GM21447 (cell line): ENCODE data around the gene CD63.

Experiments used
- ATAC-seq: cut with Tn5 transposase; IDR thresholded peaks from one replicate; pipeline ENCODE4 v1.9.1; 2021; ENCODE audit not compliant: unreplicated experiment

CD63 gene

GRCh38 chr12:55723516-55724225, 5.1 kb downstream of the CD63 start:
- no peak for ATAC-seq

GRCh38 chr12:55722948-55723347, 5.9 kb downstream of the CD63 start:
- no peak for ATAC-seq

GRCh38 chr12:55721601-55722213, 7.1 kb downstream of the CD63 start:
- no peak for ATAC-seq

- no peak for ATAC-seq
These were observed 7.8 kb downstream of the CD63 start for GRCh38 chr12:55720894-55721444.

DNA sequence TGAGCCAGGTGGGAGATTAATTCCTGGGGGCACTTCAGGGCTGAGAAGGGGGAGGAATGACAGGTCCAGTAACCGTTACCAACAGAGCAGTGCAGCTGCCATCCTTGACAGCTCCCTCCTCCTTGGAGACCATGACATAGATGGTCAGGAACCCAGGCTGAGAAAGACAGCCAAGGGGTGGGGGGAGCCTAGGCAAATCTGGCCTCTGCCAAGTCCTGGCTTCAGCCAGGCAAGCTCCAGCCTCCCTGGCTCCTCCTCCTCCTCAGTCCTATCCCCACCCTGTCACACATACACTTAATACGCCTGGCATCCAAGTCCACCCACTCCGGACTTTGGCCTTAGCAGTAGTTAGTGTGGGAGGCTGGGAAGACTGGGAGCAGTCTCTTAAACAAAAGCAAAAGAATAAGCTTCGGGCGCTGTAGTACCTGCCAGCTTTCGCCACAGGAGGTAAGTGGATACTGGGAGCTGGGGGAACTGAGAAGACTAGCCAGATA, 8.7 kb downstream of the CD63 start, which contains the start of gene RDH5:
Gene RDH5, plus strand, starts transcription at position 323 of the 494 bp plus-strand sequence. CDS start 792 bp downstream, outside the sequence.
- no peak for ATAC-seq

- no peak for ATAC-seq
These were observed 9.4 kb downstream of the CD63 start for GRCh38 chr12:55719371-55719770.

GRCh38 chr12:55718624-55719275, 10.1 kb downstream of the CD63 start:
- no peak for ATAC-seq

DNA sequence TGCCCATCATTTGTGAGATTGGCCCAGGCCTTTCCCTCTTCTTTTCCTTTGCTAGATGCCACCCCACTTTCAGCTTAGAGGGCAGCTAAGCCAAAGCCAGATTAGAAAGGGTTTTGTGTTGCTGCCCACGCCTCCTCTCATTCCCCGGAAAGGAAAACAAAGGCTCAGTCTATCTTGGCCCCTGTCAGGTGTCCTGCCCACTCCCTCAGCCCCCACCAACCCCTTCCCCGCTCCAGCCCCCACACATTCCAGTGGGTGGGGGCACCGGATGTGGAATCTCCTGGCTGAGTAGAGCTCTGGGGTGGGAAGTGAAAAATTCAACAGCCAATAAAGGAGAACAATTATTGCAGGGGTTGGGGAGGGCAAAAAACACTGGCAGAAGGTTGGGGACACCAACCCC, 10.8 kb downstream of the CD63 start:
- ATAC-seq, result no peak

DNA sequence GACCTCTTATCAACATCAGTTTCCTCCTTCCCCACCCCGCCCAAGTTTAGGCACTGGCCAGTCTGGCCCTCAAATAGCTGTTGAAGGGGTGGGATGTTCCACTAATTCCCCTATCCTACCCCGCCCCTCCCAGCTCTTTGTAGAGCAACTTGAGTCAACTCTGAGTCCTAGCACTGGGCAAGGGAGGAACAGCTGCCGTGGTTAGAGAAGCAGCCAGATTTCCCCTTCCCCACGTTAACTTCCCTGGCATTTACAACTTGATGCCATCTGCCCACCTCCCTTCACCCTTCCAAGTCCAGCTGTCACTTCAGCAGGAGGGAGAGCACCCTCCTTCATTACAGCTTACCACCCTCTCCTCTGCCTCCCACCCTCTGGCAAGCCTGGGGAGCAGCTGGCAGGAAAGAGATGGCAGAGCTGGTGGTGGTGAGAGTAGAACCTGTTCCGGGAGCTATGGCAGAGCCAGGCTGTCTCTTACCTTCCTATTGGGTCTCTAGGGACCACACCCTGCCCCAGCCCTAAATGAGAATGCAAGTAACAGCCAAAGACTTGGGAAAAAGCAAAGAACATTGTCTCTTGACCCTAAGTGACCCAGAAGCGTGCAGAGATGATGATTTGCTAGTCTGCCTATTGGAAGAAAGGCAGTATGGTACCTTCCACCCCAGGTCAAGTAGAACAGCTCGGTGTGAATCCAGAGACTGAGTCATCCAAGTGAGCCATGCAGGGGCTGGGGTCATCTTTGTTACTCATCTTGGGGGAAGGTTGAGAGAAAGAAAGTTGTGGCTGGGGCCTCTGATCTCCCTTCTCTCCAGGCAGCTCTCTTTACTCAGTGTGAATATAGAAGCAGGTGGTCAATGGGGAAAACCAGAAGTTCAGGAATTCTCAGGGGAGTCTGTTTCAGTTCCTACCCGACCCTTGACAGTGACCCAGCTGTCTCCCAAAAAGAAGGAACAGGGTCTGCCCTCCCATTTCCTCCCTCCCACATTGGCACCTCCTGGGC, 11.5 kb downstream of the CD63 start:
- ATAC-seq, result no peak

DNA sequence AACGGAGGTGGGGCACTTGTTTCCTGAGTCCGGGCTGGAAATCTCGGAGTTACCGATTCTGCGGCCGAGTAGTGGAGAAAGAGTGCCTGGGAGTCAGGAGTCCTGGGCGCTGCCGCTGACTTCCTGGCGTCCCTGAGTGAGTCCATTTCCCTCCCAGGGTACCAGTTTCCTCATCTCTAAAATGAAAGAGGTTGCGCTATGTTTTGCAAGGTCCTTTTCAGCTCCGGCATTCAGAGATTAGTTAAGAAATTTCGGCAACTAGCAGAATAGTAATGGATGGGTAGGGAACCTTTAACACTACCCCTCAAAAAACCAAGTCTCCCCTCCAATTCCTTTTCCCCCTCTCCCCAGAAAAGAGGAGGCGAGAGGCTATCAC, 12.2 kb downstream of the CD63 start:
- ATAC-seq, result peak; percentile 29

- ATAC-seq, result peak; percentile 92
These were observed 12.8 kb downstream of the CD63 start, which contains the start of gene BLOC1S1 for GRCh38 chr12:55715833-55716581. Gene BLOC1S1 (plus strand): TSS chr12:55716046. CDS start chr12:55716052, 6 bp downstream.

- ATAC-seq, result no peak
These were observed 13.5 kb downstream of the CD63 start for GRCh38 chr12:55715169-55715764.

DNA sequence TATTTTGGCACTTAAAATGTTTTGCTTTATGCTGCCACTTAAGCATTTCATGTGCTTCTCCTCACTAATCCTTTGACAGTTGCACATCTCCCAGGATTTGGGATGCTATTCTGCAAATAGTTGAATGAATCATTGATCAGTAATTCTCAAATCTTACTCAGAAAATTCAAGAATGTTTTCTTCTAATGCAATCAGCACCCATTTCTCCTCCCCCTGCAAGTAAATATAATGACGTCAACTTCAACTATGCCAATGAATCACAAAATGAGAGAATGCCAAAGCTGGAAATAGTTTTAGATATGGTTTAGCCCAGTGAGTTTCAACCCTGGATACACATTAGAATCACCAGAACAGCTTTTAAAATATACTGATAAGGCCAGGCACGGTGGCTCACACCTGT, 15.1 kb downstream of the CD63 start:
- ATAC-seq, result no peak

GRCh38 chr12:55712700-55713415, 16.0 kb downstream of the CD63 start:
- no peak for ATAC-seq

DNA sequence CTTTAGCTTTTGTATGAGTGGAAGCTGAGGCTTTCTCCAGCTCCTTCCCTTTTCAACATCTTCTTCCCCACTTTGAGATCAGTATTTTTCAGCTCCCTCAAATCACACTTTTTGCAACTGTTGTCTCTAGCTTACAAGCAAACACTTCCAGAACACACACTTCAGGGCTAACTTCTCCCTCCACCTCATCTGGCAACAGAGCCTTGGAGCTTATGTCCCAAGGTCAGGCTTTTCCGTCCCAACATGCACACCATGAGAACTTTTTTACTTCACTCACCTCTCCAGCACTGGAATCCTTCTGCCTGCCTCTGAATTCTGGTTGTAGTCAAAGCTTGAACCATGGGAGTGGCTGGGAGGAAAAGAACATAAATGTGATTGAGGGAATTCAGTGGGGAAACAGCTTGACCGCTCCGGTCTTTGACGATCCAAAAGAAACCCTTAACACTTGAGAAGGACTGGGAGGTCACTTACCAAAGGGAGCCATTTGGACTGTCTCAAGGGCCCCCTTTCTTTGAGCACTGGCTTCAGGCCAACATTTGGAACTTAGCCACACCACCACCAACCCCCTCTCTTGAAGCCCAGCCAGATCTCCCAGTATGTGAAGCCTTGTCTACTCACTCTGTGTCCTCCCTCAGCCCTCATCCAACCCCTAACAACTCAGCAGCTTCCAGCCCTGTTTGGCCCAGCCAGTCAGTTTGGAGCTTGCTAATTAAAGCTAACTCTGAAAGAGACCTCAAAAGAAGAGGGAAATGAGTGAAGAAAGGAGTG, 16.8 kb downstream of the CD63 start:
- ATAC-seq, result no peak

GRCh38 chr12:55708695-55709233, 20.0 kb downstream of the CD63 start:
- no peak for ATAC-seq

GRCh38 chr12:55707841-55708694, 20.7 kb downstream of the CD63 start, which contains the start of gene ITGA7:
Gene ITGA7 (minus strand): TSS chr12:55707904. CDS start chr12:55707682, 222 bp downstream.
- no peak for ATAC-seq
